ENCODE results near the gene HEXIM1. TPM values are rescaled to one million over a fixed set of nuclear protein-coding genes. Genes with fewer than 3 reads are reported as not detected.

The HEXIM1 gene
- total RNA-seq, 1 donor from 2014 or later: 23.7 TPM

DNA sequence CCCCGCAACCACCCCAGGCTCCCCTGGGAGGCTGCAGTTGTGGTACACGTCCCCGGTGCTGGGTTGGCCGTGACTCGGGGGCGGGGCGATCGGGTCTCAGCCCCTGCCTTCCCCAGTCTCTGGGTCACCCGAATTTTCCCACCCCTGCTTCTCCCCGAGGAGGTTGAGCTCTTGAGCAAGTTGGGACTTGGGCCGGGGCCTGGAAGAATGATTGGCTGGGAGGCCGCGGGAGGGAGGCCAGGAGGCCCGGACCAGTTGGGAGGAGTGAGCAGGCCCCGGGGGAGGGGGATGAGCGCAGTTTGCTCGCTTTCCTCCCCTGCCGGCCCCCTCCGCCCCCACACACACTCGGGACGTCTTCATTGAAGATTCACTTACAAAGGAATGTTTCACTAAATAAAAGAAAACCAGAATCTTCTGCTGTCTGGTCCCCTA is 4.5 kb upstream of the HEXIM1 start:
- H3K27ac ChIP-seq: peak overlapping the region; percentile 96 to 97
- peaks cover 0 to 3% of the 10 kb centered on the region in 2 donors for H3K36me3 ChIP-seq
- no peaks in the 10 kb centered on the region for H3K9me3 ChIP-seq
- DNase-seq (ENCODE audit: low spot score in 2 of 2): peak in 1 of 2 donors; percentile 96
- H3K4me3 ChIP-seq: peak overlapping the region; percentile 55 to 67
- H3K27me3 ChIP-seq: no peaks in the 10 kb centered on the region
- peaks cover 8 to 29% of the 10 kb centered on the region in 2 donors for H3K4me1 ChIP-seq
- TF ChIP-seq, protein P1, sequence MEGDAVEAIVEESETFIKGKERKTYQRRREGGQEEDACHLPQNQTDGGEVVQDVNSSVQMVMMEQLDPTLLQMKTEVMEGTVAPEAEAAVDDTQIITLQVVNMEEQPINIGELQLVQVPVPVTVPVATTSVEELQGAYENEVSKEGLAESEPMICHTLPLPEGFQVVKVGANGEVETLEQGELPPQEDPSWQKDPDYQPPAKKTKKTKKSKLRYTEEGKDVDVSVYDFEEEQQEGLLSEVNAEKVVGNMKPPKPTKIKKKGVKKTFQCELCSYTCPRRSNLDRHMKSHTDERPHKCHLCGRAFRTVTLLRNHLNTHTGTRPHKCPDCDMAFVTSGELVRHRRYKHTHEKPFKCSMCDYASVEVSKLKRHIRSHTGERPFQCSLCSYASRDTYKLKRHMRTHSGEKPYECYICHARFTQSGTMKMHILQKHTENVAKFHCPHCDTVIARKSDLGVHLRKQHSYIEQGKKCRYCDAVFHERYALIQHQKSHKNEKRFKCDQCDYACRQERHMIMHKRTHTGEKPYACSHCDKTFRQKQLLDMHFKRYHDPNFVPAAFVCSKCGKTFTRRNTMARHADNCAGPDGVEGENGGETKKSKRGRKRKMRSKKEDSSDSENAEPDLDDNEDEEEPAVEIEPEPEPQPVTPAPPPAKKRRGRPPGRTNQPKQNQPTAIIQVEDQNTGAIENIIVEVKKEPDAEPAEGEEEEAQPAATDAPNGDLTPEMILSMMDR (IDR thresholded peaks at IDR 0.05): peak in 1 of 3 experiments; percentile 4
- intact Hi-C loops (cut with DNase I): loop anchor here (10.0 kb wide), 1 partner anchor 1239 kb away; the partner anchor contains the start of gene MPP2

DNA sequence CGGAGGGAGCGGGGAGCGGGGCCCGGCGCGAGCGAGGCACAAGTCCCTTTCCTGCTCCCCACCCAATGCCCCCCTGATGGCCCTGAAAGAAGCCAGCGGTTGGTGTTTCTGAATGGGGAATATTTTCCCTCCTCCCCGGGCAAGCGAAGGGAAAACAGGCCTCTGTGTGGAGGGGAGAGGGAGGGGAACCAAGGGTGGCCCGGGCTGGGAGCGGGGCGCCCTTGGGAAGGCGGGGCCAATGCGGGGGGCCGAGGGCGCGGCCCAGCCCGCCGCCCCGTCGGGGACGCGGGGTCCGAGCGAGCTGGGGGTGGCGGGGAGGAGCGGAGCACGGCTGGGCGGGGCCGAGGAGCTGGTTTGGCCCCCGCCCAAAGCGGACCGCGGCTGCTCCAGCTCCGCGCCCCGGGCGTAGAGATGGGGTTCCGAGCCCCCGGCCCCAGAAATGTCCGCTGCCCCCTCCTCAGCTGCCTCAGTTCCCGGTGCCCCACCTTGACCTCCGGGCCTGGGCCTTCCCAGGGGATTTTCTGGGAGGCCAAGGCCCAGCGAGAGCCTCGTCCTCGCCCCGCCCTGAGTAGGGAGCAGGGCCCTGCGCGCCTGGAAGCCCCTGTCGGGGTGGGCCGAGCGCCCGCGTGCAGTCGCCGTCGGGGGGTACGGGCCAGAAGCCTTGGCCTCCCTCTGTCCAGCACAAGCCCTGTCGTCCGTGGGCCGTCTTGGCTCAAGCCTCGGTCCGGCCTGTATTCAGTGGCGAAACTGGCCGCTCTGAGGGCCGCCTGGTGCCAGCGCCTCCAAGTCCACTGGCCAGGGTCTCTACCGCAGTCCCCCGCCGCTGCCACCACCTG is 3.9 kb upstream of the HEXIM1 start:
- Histone ChIP-seq H3K4me3 (peak overlapping the region; percentile 55 to 67), H3K27ac (peak overlapping the region; percentile 96 to 97), H3K4me1 (peaks cover 8 to 29% of the 10 kb centered on the region in 2 donors), H3K36me3 (no peaks in the 10 kb centered on the region), H3K9me3 (no peaks in the 10 kb centered on the region), H3K27me3 (no peaks in the 10 kb centered on the region)
- intact Hi-C loops (cut with DNase I): loop anchor here (5.0 to 10.0 kb wide), 2 partner anchors 173 to 1240 kb away; partner anchors contain the start of genes MAP3K14 and MPP2
- TF ChIP-seq, protein P1 (IDR thresholded peaks at IDR 0.05): no peak
- peak in 1 of 2 donors; percentile 76 for DNase-seq (ENCODE audit: low spot score in 2 of 2)

DNA sequence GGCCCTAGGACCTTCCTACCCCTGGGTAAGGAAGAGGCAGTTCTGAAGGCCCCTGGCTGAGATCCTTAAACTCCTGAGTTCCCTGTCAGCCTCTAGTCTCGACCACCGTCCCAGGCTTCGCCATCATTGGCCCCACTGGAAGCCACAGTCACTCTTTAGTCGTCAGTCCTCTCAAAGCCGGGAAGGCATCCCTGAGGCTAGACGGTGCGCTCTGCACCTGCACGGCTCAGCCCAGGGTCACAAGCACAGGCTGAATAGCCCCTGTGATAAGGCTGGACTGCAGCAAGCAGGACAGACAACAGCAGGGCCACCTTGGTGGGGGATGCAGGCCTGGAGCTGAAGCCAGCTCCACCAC is 3.3 kb upstream of the HEXIM1 start:
- peak overlapping the region; percentile 96 to 97 for H3K27ac ChIP-seq
- peak overlapping the region; percentile 55 to 67 for H3K4me3 ChIP-seq
- H3K27me3 ChIP-seq: no peaks in the 10 kb centered on the region
- H3K4me1 ChIP-seq: peaks cover 8 to 29% of the 10 kb centered on the region in 2 donors
- peak in 1 of 2 donors; percentile 63 for DNase-seq (ENCODE audit: low spot score in 2 of 2)
- no peaks in the 10 kb centered on the region for H3K36me3 ChIP-seq
- TF ChIP-seq, protein P1 (IDR thresholded peaks at IDR 0.05): no peak
- intact Hi-C loops (cut with DNase I): loop anchor here (5.0 to 10.0 kb wide), 2 partner anchors 172 to 1240 kb away; partner anchors contain the start of genes MAP3K14 and MPP2
- H3K9me3 ChIP-seq: no peaks in the 10 kb centered on the region

DNA sequence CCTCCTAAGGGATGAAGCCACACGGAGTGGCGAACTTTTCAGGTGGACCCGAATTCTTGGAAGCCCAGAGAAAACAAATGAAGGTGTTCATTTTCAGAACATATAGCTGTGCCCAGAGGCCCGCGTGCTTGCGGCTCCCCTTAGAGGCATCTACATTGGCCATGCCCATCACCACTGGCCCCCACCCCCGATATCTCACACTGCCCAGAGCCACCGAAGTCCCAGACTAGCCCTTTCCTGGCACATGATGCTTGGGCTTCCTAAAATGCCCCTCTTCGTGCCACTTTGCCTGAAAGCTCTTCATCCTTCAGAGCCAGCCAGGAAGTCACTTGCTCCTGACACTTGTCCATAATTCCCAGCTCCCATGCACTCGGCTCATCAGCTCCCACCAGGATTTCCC is 2.1 kb upstream of the HEXIM1 start:
- peaks cover 8 to 32% of the 10 kb centered on the region in 2 donors for H3K4me1 ChIP-seq
- intact Hi-C loops (cut with DNase I): loop anchor here (5.0 to 10.0 kb wide), 2 partner anchors 171 to 1241 kb away; partner anchors contain the start of genes MAP3K14 and MPP2

DNA sequence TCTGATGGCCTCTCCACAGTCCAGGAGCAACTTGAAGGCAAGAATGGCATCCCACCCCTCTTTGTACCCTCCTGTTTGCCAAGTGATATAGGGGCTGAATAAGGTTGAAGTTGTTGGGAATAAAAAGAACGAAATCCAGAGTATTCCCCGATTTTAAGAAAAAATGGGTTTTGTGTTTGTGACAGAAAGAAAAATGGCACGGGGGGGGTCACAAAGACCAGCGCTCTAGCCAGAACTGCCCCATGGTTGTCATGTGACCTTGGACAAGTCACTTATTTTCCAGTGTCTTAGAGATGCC is 1.7 kb upstream of the HEXIM1 start:
- Histone ChIP-seq H3K4me3 (peak overlapping the region; percentile 70 to 73), H3K9me3 (no peaks in the 10 kb centered on the region), H3K27me3 (no peaks in the 10 kb centered on the region), H3K27ac (peak overlapping the region; percentile 96), H3K36me3 (no peaks in the 10 kb centered on the region), H3K4me1 (peaks cover 9 to 36% of the 10 kb centered on the region in 2 donors)
- no peak for DNase-seq (ENCODE audit: low spot score in 2 of 2)
- intact Hi-C loops (cut with DNase I): loop anchor here (5.0 to 10.0 kb wide), 2 partner anchors 171 to 1242 kb away; partner anchors contain the start of genes MAP3K14 and MPP2
- TF ChIP-seq, protein P1 (IDR thresholded peaks at IDR 0.05): no peak

More for the DNA sequence above, 2.1 kb upstream of the HEXIM1 start:
- H3K27me3 ChIP-seq: no peaks in the 10 kb centered on the region
- H3K27ac ChIP-seq: peak overlapping the region; percentile 96
- H3K4me3 ChIP-seq: no peak overlapping the region
- H3K9me3 ChIP-seq: no peaks in the 10 kb centered on the region
- TF ChIP-seq, protein P1 (IDR thresholded peaks at IDR 0.05): no peak
- DNase-seq (ENCODE audit: low spot score in 2 of 2): no peak
- no peaks in the 10 kb centered on the region for H3K36me3 ChIP-seq

Measured in ascending aorta (tissue), 2 donors.